B cell (primary cell): ENCODE results near the gene CRTC1.

Experiments used
- CTCF ChIP-seq: fragments of 200-600 bp; IDR thresholded peaks from one replicate; pipeline ENCODE4 v1.8.0; 2022; ENCODE audit warnings: antibody characterized with exemption, mild to moderate bottlenecking
- EZH2 ChIP-seq: IDR thresholded peaks from 2 replicates; pipeline ENCODE4 v1.6.1; 2012; ENCODE audit warnings: borderline replicate concordance, low read depth, mild to moderate bottlenecking, moderate library complexity, low read length; ENCODE audit not compliant: insufficient read depth, poor library complexity, severe bottlenecking

- TF ChIP-seq EZH2 (no peak), CTCF (no peak)
These were observed 29.6 kb upstream of the CRTC1 start for GRCh38 chr19:18653853-18654252.
